HG02970 (cell line): ENCODE data around the gene TET3.

ENCODE experiments used
- ATAC-seq: cut with Tn5 transposase; IDR thresholded peaks from one replicate; pipeline ENCODE4 v1.9.1; 2021; ENCODE audit warnings: mild to moderate bottlenecking, moderate library complexity, moderate number of reproducible peaks; ENCODE audit not compliant: unreplicated experiment, low FRiP score

Gene TET3

DNA sequence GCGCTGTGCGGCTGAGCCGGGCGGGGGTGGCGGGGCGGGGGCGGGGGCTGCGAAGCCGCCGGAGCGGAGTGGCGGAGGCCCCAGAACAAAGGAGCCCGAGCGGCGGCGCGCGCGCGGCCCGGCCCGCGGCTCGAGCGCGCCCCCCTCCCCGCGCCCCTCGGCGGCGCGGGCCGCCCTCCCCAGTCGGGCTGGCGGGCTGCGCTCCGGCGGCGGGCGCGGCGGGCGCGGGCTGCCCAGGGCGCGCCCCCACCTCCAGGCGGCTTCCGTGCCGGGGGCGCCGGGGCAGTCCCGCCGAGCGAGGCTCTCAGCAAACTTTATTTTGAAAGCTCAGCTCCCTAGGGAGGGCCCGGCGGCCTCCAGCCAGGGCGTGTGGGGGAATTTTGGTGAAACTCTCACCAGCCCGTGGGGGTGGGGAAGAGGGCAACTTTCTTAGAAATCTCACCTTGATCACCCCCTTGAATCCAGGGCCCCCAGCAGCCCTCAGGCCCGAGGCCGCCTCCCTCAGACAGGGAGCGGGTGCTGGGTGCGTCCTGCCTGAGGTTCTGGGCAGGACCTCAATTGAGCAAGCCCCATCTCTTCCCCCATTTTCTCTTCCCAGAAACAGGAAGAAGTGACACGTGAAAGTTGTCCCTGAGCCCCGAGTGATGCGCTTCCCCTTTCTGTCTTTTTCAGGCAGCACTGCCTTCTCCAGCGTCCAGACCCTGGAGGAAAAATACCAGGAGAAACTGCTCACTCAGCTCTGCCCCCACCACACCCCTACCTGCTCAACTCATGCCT lies 786 bp downstream of the TET3 start:
- ATAC-seq, result no peak

DNA sequence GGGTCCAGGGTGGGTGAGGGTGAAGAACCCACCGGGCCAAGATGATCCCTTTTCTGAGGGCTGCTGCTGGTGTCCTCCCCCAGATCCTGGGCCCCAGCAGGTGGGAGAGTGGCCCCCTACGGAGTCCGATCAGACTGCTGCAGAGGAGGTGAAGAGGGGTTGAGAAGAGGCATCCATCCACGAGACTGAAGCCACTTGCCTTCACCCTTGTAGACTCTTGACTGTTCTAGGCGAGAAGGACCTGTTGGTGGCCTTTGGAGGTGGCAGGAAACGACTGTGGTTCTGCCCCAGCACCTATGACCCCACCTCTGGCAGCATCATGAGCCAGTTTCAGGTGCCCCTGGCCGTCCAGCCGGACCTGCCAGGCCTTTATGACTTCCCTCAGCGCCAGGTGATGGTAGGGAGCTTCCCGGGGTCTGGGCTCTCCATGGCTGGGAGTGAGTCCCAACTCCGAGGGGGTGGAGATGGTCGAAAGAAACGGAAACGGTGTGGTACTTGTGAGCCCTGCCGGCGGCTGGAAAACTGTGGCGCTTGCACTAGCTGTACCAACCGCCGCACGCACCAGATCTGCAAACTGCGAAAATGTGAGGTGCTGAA lies 1.5 kb downstream of the TET3 start:
- no peak for ATAC-seq

DNA sequence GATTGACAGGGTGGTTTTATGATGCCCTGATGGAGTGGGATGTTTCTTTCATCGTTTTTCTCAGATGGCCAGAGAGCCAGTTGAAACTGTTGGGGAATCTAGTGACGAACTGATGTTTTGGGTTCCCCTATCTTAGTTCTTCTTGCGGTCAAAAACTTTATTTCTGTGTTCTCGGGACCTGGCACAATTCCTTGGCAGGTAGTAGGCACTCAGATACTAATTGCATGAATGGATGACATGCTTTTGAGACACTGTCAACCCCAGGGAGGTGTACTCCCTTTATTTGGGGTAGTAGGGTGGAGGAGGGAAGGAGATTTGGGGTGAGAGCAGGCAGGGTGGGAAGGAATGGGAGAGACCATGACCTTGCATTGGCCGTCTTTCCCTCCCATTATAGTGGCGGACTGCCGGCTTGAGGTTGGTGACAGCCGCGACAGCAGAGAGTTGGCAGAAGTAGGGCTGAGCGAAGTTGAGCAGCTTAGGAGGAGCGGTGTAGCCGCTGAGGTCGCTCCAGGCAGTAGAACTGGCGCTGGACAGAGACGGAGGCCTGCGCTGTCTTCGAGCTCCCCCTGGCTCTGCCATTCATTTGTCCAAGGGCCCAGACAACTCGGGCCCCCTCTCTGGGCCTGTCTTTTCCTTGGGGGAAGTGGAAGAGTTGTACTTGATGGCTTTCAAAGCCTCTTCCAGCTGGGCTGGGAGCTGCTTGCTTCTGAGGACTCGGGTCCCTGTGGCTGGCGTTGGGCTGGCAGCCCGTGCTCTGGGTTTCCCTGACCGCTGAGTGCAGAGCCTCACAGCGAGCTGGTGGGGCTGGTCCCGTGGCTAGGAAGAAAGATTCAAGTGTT lies 2.6 kb downstream of the TET3 start:
- ATAC-seq, result no peak

DNA sequence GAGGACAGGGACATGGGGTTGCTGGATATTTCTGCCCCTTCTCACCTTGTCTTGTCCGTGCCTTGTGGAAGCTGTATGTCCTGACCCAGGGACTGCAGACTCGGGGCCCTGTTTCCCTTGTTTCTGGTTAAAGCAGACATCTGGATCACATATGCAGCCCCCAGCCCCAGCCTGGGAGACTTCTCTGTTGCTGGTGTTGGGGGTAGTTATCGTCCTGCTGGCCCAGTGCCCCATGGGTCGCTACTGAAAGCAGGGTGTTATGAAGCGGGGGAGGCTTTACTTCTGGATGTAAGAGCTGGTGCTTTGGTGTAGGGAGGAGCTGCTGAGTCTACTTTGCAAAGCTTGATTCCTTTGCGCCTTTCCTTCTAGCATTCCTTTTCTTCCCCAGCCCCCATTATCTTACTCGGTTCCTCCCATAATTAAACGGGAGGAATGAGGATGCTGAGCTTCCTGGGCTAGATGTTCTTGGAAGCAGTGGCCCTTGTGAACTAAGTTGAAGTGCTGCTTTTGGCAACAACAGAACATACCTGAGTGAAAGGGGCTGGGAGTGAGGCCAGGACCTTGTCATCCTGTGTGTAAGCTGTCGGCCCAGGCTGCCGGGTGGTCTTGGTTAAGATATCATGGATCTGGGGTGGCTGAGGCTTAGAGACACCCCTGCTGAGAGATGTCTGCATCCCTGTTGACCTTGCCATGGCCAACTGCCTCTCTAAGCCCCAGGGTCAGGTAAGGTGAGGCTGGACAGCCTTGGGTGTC lies 3.4 kb downstream of the TET3 start:
- no peak for ATAC-seq

DNA sequence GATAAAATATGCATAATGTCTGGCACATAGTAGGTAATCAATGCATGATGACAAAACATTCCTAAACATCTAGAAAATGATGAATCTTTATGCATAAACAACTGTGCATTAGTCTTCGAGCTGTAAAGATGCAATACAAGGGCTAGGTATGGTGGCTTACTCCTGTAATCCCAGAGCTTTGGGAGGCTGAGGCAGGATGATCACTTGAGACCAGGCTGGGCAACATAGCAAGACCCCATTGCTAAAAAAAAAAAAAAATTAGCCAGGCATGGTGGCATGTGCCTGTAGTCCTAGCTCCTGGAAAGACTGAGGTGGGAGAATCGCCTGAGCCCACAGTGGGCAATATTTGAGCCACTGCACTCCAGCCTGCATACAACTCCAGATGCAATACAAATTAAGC lies 5.3 kb downstream of the TET3 start:
- ATAC-seq, result no peak

DNA sequence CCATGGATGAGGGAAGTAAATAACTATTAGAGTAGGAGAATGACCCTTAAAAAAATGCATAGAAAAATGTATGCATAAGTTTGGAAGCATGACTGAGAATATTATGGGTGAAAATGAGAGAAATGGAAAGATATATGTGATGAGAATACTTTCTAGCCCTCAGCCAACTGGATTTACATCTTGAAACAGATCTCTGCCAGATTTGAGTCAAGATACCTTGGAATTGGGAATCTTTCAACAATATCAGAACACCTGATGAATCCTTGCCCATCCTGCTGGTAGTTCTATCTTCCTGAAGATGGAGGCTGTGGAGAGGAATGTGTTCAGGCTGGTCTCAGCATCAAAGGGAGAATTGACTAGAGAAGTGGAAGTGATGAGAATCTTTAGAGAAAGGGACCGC lies 5.8 kb downstream of the TET3 start:
- no peak for ATAC-seq

DNA sequence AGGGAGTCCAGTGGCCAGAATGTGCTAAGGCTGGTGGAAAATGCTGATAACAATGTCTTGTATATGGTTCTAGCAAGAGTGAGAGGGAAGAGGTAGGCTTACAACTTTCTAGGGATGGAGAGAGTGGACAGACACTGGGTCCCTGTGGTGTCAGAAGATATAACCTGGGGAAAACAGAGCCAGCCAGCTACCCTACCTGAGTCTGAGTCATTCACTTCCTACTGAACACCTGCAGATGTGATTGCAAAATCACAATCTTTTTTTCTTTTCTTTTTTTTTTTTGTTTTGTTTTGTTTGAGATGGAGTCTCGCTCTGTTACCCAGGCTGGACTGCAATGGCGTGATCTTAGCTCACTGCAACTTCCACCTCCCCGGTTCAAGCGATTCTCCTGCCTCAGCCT lies 7.3 kb downstream of the TET3 start:
- no peak for ATAC-seq

DNA sequence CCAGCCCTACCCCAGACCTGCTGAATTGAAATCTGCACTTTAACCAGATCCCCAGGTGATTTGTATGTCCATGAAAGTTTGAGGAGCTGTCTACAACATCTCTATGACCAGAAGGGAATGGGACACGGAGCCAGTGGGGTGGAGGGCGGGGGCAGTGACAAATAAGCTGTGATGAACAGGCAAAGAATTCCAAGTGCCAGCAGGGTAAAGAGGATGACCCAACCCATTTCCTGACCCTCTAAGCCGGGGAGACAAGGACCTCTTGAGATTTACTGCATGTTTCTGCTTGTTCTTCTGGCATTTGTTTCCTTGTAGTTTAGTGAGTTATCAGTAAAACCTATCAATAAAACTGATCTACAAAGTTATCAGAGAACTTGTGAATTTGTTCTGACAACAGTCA lies 8.7 kb downstream of the TET3 start:
- no peak for ATAC-seq

DNA sequence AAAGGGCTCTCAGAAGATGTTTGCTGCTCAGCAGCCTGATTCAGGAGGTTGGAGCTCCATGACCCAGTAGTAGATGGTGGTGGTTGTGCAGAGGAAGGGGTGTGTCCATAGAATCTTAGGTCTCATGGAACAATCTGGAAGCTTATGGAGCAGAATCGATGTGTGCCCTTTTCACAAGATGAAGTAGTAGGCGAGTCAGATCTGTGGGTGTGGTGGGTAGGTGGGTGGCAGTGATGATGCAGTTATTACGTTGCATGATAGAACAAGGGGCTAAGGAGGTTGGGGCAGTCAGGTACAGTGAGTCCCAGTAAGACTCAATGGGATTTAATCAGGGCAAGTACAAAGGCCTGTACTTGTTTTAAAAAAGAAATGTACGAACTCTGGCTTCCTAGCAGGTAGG lies 9.1 kb downstream of the TET3 start:
- ATAC-seq, result no peak

DNA sequence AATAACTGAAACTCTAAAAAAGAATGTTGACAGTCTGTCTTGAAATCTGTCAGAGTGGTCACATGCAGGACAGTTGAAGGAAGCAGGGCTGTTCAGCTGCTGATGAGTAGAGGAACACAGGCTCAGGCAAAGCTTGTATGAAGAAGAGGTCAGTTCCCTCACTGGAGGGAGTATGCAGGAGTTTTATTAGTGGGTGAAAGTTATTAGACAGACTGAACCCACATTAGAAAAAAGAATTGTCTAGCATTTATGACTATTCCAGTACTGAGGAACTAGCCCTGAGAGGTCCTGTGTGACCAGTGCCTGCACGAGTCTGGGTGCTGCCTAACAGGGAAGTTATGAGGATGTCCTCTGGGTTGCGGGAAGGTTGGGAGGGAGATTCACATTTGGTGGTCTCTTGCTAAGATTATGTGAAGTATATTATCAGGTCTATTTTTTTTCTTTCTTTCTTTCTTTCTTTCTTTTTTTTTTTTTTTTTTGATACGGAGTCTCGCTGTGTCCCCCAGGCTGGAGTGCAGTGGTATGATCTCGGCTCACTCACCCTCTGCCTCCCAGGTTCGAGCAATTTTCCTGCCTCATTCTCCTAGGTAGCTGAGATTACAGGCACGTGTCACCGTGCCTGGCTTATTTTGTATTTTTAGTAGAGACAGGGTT lies 9.6 kb downstream of the TET3 start:
- ATAC-seq, result no peak

DNA sequence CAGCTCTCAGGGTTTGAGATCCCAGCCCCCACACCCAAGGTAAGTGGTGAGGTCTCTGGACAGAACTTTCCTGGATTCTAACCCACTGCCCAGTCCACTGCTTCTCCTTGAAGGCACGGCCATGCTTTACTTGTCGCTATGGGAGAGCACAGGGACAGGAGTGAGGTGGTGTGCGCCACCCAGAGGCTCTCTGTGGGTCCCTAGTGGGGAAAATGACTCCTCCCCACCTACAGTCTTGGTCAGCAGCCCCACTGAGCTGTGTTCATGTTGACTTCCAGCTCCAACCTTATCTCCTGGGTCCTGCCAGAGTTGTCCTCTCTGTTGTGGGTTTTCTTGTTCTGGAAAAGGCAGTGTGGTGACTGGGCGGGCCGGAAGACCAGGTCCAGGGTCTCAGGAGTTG lies 11.1 kb downstream of the TET3 start:
- no peak for ATAC-seq

DNA sequence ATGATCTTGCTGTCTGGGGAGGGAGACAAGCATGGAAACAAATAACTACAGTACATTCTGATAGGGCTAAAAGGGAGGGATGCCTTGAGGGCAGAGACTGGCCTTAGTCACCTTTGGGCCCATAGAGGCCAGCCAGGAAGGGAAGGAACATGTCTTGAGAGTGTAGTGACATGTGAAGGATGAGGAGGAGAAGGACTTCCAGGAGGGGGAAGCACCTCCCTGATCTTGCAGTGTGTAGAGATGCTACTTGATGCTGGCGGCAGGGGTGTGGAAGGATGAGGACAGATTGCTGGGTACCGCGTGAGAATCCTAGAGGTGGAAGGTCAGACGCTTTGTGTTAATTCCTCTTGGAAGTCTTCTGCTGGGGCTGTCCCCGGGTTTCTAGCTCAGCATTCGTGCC lies 13.1 kb downstream of the TET3 start:
- ATAC-seq, result no peak

DNA sequence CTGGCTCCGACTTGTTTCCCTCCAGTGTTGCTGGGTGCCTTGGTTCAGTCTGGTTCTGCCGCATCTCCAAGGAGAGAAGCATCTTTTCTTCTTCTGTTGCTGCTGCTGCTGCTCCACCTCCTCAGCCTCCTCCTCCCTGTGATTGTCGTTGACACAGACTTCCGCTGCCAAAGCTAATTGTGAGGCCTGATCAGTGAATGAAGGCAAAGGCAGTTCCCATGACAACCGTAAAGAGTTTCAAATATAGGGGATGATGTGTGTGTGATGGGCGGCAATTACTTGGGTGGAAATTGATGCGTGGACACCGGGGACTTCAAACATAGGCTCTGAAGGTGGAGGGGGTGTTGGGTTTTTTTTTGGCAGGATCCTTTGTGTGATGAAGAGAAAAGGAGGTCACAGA lies 13.7 kb downstream of the TET3 start:
- ATAC-seq, result no peak

DNA sequence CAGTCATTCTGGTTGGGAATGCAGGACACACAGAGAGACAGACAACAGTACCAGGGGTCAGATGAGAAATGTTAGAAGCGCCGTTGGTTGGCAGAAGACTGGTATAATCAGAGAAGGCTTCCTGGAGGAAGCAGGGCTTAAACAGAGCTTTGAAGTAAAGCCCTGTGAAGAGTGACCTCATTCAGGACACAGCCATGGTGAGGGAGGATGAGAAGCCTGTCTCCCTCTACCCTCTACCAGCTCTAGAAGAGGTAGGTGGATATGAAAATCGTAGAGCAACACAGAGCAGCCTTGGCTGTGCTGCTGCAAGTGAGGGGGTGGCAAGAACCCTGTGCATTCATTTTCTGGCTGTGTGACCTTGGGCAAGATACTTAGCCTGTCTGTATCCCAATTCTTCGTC lies 14.2 kb downstream of the TET3 start:
- no peak for ATAC-seq

DNA sequence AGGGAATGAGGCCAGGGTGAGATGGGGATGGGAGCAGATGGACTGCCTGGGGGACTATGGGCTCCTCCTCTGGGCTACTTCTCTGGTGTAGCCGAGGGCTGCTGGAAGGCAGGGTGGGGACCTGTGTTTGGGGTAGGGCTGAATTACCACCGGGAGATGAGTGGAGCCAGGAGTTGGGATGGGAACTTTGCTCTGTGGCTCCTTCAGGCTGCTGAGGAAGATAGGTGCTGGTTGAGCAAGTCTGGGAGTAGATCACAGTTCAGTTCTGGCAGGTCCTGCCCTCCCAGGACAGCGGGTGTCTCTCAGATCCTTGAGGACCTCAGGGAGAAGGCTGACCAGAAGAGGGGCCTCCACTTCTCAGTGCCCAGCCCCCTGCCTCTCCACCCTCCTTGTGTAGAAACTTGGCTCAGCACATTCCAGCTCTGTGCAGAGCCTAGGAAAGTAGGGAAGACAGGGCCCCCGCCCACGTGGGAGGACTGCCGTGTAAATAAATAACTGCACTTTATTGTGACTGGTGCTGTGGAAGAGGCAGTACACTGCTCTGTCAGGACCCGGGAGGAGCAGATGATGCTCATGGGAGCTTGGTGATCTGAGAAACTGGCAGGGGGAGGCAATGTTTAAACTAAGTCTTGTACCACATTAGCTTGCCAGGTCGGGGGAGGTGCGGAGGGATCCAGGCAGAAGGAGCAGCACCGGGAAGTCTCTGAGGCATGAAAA lies 15.3 kb downstream of the TET3 start:
- ATAC-seq, result no peak

DNA sequence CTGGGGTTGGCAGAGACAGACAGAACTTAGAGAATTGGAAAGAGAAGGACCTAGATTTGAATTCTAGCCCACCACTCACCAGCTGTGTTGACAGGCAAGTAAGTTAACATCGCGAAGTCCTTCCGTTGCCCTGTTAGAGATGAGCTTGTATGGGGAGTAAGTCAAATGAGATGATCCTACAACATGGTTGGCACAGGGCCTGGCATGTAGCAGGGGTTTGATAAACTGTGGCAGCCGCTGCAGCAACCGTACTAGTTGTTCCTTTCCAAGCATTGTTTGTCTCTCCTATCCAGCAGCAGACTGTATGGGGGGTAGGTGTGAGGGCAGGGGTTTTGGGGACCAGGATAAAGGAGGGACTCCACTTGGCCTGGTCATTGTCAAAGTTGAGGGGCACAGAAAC lies 16.0 kb downstream of the TET3 start:
- no peak for ATAC-seq

DNA sequence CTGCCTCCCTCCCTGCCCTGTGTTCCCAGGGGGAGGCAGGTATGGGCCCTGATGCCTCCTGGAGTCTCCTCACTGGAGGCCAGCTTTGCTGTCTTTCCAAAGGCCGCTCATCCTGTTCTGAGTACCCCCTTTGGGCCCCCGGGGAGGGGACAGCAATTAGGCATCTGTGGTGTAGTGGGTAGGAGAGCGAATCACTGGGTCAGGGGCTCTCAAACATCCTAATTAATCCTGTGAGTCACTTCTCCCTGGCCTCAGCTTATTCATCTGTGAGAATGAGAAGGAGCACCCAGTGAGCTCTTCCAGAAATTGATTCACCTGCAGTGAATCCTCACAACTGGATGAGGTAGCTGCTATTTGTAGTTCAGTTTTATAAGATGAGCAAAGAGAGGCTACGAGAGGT lies 16.4 kb downstream of the TET3 start:
- no peak for ATAC-seq

DNA sequence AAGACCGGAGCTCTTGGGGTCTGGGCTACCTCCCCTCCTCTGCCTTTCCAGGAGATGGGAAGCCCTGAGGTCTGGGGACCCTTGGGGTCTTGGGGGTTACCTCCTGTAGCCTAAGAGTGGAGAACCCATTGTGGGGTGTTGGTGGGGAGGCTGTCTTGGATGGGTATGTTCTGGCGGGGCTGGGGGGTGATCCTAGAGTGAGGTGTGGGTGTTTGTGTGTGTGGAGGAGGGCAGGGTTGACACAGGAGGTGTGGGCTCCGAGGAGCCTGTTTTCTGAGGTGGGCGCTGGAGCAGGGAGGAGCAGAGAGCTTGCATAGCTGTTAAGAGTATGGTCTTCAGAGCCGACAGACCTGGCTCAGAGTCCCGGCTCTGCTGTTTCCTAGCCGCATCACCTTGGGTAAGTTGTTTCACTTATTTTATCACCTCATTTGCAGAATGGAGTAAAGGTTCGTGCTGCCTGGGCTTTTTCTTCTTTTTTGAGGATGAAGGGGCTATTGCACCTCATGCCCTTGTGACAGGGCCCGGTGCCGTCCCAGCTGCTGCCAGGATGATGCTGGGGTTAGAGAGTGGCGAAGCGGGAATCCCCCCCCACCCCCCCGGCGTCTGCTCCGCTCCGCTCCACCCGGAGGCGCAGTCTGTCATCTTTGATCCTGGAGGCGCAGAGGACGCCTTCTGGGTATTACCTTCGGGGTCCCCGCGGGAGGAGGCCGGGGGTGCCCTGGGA lies 17.2 kb downstream of the TET3 start:
- ATAC-seq, result peak; percentile 22
